ENCODE results near the gene STMND1. TPM values are rescaled to one million over a fixed set of nuclear protein-coding genes. Genes with fewer than 3 reads are reported as not detected.

STMND1 gene
- polyA plus RNA-seq, 1 donor from 2014 or later, result 0.59 TPM

GRCh38 chr6:17178754-17179529 lies 77.1 kb downstream of the STMND1 start:
- Histone ChIP-seq H3K4me2 (ENCODE audit: low read length) (no peak overlapping the region), H3K27me3 (ENCODE audit: insufficient read depth, low read depth, low read length) (no peaks in the 10 kb centered on the region), H3F3A (ENCODE audit: insufficient read depth, low read length, poor library complexity, severe bottlenecking) (no peaks in the 10 kb centered on the region), H3K36me3 (ENCODE audit: insufficient read depth, low read length) (no peaks in the 10 kb centered on the region), H3K9me2 (ENCODE audit: insufficient read depth, low read length) (no peaks in the 10 kb centered on the region), H3K9me3 (ENCODE audit: low read length) (no peaks in the 10 kb centered on the region), H3K79me2 (replicated peaks; ENCODE audit: insufficient read depth, low read length) (no peaks in the 10 kb centered on the region), H2AFZ (ENCODE audit: low read depth, low read length) (no peak overlapping the region), H3K27ac (ENCODE audit: low read length) (no peak overlapping the region), H4K20me1 (ENCODE audit: insufficient read depth) (no peaks in the 10 kb centered on the region), H3K9ac (ENCODE audit: low read length) (no peak overlapping the region), H3K4me3 (ENCODE audit: low read length) (no peak overlapping the region)
- TF ChIP-seq RAD21 (conservative IDR thresholded peaks at IDR 0.05) (no peak), POLR2AphosphoS5 (IDR thresholded peaks at IDR 0.05) (no peak), EP300 (conservative IDR thresholded peaks at IDR 0.05; ENCODE audit: poor library complexity, severe bottlenecking) (no peak), MXI1 (conservative IDR thresholded peaks at IDR 0.05; ENCODE audit: poor library complexity, severe bottlenecking) (no peak), SMC3 (conservative IDR thresholded peaks at IDR 0.05; ENCODE audit: poor library complexity) (no peak), REST (IDR thresholded peaks at IDR 0.05; ENCODE audit: borderline replicate concordance) (no peak), TAF1 (IDR thresholded peaks at IDR 0.05; ENCODE audit: low read depth) (no peak)

GRCh38 chr6:17179530-17180073 lies 77.8 kb downstream of the STMND1 start:
- Histone ChIP-seq H2AFZ (ENCODE audit: low read depth, low read length) (no peak overlapping the region), H3K79me2 (replicated peaks; ENCODE audit: insufficient read depth, low read length) (no peaks in the 10 kb centered on the region), H3K9me3 (ENCODE audit: low read length) (no peaks in the 10 kb centered on the region), H3F3A (ENCODE audit: insufficient read depth, low read length, poor library complexity, severe bottlenecking) (no peaks in the 10 kb centered on the region), H3K9me2 (ENCODE audit: insufficient read depth, low read length) (no peaks in the 10 kb centered on the region), H3K27me3 (ENCODE audit: insufficient read depth, low read depth, low read length) (no peaks in the 10 kb centered on the region), H3K9ac (ENCODE audit: low read length) (no peak overlapping the region), H3K36me3 (ENCODE audit: insufficient read depth, low read length) (no peaks in the 10 kb centered on the region), H3K27ac (ENCODE audit: low read length) (no peak overlapping the region), H3K4me3 (ENCODE audit: low read length) (no peak overlapping the region), H4K20me1 (ENCODE audit: insufficient read depth) (no peaks in the 10 kb centered on the region), H3K4me2 (ENCODE audit: low read length) (no peak overlapping the region)
- no peak for TF ChIP-seq TAF1 (IDR thresholded peaks at IDR 0.05; ENCODE audit: low read depth)
- no peak for TF ChIP-seq CTCF (IDR thresholded peaks at IDR 0.05; ENCODE audit: poor library complexity, severe bottlenecking)
- TF ChIP-seq POLR2AphosphoS5 (IDR thresholded peaks at IDR 0.05), result no peak
- TF ChIP-seq MXI1 (conservative IDR thresholded peaks at IDR 0.05; ENCODE audit: poor library complexity, severe bottlenecking), result no peak
- TF ChIP-seq REST (IDR thresholded peaks at IDR 0.05; ENCODE audit: borderline replicate concordance), result no peak
- no peak for TF ChIP-seq EZH2 (IDR thresholded peaks at IDR 0.05; ENCODE audit: borderline replicate concordance, insufficient read depth, low read length, poor library complexity, severe bottlenecking)
- TF ChIP-seq SMC3 (conservative IDR thresholded peaks at IDR 0.05; ENCODE audit: poor library complexity), result no peak
- no peak for TF ChIP-seq EP300 (conservative IDR thresholded peaks at IDR 0.05; ENCODE audit: poor library complexity, severe bottlenecking)
- TF ChIP-seq RAD21 (conservative IDR thresholded peaks at IDR 0.05), result no peak

Data from neural cell (in vitro differentiated cells).